Astrocyte of the cerebellum (primary cell): ENCODE data around the gene LSR.
A peak's percentile ranks its signal among the peaks of the same experiment; 100 is the strongest.

Experiments
- DNase-seq: peaks from one replicate; pipeline ENCODE4 v3.0.0-alpha.2; 2011; ENCODE audit warnings: low read depth
- H3K4me3 ChIP-seq: 2 replicates; pipeline ENCODE4 v1.5.1; 2011; ENCODE audit warnings: mild to moderate bottlenecking, low read depth, low read length, moderate library complexity
- CTCF ChIP-seq: IDR thresholded peaks from 2 replicates; pipeline ENCODE4 v1.5.1; 2012; ENCODE audit warnings: low read length, low read depth, moderate library complexity, mild to moderate bottlenecking; ENCODE audit errors: missing control alignments
- in situ Hi-C: cut with HindIII; loops from 2 replicates; pipeline ENCODE4 v1.10.0; 2017; ENCODE audit warnings: low sequenced_read_pairs

LSR gene

DNA sequence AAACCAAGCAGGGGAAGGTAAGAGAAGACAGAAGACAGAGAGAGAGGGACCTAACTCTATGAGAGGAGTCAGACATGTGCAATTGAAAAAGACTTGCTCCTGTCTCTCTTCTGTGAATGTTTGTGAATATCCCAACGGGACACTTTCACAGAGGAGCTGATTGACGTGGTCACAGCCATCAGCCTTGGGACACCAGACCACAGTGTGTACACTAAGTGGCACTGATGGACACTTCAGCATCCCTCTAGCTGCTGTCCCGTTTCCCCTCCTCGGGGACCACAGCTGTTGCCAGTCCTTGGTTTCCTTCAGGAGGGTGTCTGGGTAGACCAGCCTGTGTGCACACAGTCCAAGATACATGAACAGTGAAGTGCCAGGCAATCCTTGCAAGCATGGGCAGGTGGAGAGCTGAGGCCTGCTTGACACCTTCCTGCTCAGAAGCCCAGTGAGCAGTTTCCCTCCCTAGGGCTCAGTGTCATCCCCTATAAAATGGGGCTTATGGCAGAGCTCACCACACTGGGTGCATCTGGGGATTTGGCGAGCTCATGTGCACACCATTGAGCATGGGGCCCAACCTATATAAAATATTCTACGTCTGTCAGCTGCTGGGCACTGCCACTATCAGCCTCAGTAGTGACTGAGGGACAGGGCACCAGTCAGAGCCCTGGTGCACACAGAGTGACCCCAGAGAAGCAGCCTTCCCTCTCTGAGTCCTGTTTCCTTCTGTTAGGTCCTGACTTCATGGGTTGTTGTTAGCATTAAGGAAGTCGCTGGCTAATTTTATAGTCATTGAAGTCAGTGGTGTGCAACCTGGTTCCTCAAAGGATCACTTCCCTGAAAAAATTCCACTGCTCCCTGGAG, 15.7 kb downstream of the LSR start:
- no peak overlapping the region for H3K4me3 ChIP-seq
- no peak for TF ChIP-seq CTCF
- no peak for DNase-seq
- in situ Hi-C loops = no loop called here

DNA sequence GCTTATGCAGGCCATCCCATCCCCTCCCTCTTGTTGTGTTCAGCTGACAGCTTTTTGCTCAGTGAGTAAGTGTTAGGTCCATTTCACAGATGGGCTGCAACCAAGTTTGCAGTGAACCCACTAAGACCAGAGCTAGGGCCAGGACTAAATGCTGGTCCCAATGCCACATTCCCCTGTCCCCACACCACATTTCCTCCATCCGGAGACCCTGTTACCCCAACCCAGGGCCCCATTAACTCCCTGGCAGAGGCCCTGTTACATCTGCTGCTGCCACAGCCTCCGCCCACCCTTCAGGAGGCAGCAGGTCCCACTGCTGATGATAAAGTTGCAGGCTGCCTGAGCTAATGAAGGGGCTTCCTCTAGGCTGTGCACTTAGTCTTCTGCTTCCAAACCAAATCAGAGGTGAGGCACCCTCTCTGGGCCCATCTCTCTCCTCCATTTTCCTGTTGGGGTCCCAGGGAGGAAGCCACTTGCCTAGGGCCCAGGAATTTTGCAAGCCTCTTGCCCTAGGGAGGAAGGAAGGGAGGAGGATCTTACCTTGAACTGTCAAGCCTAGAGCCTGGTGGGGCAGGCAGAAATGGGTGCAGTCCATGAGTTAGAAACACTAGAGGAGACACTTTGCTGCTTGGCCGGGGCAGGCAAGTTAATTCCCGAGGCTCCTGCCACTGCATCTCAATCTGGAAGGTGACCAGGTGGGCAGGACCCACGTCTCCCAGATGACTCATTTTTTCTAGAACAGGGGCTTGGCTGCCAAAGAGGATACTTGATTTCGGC, 16.5 kb downstream of the LSR start:
- no peak overlapping the region for H3K4me3 ChIP-seq
- in situ Hi-C loops = no loop called here
- no peak for DNase-seq
- TF ChIP-seq CTCF = no peak

DNA sequence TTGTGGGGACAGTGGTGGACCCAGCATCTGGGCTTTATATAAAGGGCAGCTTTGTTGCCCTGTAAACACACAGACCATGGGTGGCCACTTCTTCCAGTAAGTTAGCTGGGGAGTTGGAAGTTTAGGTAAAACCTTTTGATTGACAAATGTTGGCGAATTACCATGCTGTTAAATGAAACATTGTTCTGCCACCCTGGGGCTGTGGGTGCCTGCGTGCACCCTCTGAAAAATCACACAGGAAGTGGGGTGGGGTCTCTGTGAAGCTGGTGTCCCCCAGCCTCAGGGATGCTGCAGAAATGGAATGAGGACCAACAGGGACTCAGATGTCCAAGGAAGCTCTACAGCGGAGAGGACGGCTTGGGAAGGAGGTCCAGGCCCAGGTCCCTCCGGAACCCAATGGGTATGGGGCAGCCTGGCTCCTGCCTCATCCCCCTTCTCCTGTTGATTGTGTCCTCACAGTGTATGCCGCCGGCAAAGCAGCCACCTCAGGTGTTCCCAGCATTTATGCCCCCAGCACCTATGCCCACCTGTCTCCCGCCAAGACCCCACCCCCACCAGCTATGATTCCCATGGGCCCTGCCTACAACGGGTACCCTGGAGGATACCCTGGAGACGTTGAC, 17.2 kb downstream of the LSR start:
- no peak for DNase-seq
- in situ Hi-C loops = no loop called here
- TF ChIP-seq CTCF = no peak
- H3K4me3 ChIP-seq = no peak overlapping the region

DNA sequence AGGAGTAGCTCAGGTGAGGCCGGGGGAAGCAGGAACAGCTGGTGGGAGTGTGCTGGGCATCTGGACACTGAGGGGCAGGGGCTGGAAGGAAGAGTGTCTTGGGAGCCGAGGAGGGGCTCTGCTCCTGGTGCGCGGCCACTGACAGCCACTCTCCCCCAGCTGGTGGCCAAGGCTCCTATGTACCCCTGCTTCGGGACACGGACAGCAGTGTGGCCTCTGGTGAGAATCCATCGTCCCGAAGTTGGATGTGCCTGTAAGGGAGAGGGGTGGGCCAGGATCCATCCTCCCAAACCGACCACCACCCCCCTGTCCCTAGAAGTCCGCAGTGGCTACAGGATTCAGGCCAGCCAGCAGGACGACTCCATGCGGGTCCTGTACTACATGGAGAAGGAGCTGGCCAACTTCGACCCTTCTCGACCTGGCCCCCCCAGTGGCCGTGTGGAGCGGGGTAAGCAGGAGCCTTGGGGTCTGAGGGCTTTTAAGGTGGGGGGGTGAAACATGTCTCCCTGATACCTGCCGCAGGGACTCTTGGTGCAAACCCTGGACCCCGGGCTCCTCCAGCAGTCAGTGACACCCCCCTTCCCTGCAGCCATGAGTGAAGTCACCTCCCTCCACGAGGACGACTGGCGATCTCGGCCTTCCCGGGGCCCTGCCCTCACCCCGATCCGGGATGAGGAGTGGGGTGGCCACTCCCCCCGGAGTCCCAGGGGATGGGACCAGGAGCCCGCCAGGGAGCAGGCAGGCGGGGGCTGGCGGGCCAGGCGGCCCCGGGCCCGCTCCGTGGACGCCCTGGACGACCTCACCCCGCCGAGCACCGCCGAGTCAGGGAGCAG, 17.9 kb downstream of the LSR start:
- no peak for DNase-seq
- in situ Hi-C loops = no loop called here
- peak overlapping the region; percentile 85 for H3K4me3 ChIP-seq
- no peak for TF ChIP-seq CTCF

DNA sequence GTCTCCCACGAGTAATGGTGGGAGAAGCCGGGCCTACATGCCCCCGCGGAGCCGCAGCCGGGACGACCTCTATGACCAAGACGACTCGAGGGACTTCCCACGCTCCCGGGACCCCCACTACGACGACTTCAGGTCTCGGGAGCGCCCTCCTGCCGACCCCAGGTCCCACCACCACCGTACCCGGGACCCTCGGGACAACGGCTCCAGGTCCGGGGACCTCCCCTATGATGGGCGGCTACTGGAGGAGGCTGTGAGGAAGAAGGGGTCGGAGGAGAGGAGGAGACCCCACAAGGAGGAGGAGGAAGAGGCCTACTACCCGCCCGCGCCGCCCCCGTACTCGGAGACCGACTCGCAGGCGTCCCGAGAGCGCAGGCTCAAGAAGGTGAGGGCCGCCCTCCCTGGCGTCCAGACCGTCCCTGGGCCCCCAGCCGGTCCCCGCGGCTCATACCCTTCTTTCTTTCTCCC, 18.6 kb downstream of the LSR start:
- peak overlapping the region; percentile 85 for H3K4me3 ChIP-seq
- DNase-seq = no peak
- in situ Hi-C loops = no loop called here
- TF ChIP-seq CTCF = no peak
